Sigmoid colon (tissue), 7 donors: ENCODE measurements around the gene PIK3R1. TPM values are rescaled to one million over a fixed set of nuclear protein-coding genes. Genes with fewer than 3 reads are reported as not detected.

Experiments
- DNase-seq: peaks from one replicate; pipeline ENCODE4 v3.0.0-alpha.2; 2019
- H3K27ac ChIP-seq, 4 donors: fragments of 200-600 bp; sonication (generic); one replicate each; pipeline ENCODE4 v1.5.1; 2016 to 2019; ENCODE audit warnings: mild to moderate bottlenecking in 1 of 4
- H3K27me3 ChIP-seq, 3 donors: fragments of 200-600 bp; sonication (generic); one replicate each; pipeline ENCODE4 v1.5.1; 2019; ENCODE audit warnings: mild to moderate bottlenecking in 1 of 3
- H3K36me3 ChIP-seq, 4 donors: fragments of 200-600 bp; sonication (generic); one replicate each; pipeline ENCODE4 v1.5.1; 2016 to 2019
- H3K4me1 ChIP-seq, 4 donors: fragments of 200-600 bp; sonication (generic); one replicate each; pipeline ENCODE4 v1.5.1; 2017 to 2019
- H3K4me3 ChIP-seq, 4 donors: fragments of 200-600 bp; sonication (generic); one replicate each; pipeline ENCODE4 v1.5.1; 2017 to 2019; ENCODE audit warnings: mild to moderate bottlenecking in 2 of 4, moderate library complexity in 1 of 4
- H3K9me3 ChIP-seq, 4 donors: fragments of 200-600 bp in 3 of 4; sonication (generic) in 3 of 4; one replicate each; pipeline versions ENCODE4 v1.5.1 to v1.6.1; 2013 to 2019
- CTCF ChIP-seq, 4 experiments: fragments of 450-650 bp in 3 of 4; fragments of 200-600 bp in 1 of 4; IDR thresholded peaks; one replicate each; pipeline ENCODE4 v1.5.1; 2016 to 2019; ENCODE audit warnings: antibody characterized with exemption in 4 of 4, mild to moderate bottlenecking in 3 of 4, moderate library complexity in 2 of 4
- EP300 ChIP-seq, 4 donors: sonication (generic); formaldehyde crosslinking; IDR thresholded peaks; one replicate each; pipeline ENCODE4 v1.6.1; 2017; ENCODE audit warnings: antibody characterized with exemption in 4 of 4
- POLR2A ChIP-seq, 2 donors: fragments of 450-650 bp; IDR thresholded peaks; one replicate each; pipeline ENCODE4 v1.6.1; 2016; ENCODE audit warnings: antibody characterized with exemption in 2 of 2, mild to moderate bottlenecking in 2 of 2, moderate library complexity in 2 of 2
- POLR2AphosphoS5 ChIP-seq, 4 donors: sonication (generic); formaldehyde crosslinking; IDR thresholded peaks; one replicate each; pipeline ENCODE4 v1.6.1; 2017; ENCODE audit warnings: antibody characterized with exemption in 4 of 4
- WGBS, 2 donors: extraction: QIAGEN DNeasy Blood & Tissue Kit; methylation state at CpG; one replicate each; pipeline ENCODE4 v1.1.7; 2013; 5-methylcytosine and 5-hydroxymethylcytosine counted together
- intact Hi-C: fragments of 100-400 bp; cut with DNase I; formaldehyde crosslinking; loops from one replicate; pipeline ENCODE4 v1.15.1; 2023
- polyA plus RNA-seq, 3 donors: library from polyadenylated mRNA; stranded (reverse); fragments of 200-250 nt; gene quantifications; one replicate each; pipeline ENCODE4 v1.2.3, GENCODE V29; 2013
- total RNA-seq, 4 donors: library from RNA; depleted of rRNA; stranded (reverse); fragments of >200 nt; gene quantifications; one replicate each; pipeline ENCODE4 v1.1.0, GENCODE V29; 2016
- donor health status: healthy with polysubstance abuse.
- donor health status: Bipolar disorder and iron deficiency.
- donor health status: healthy.

Gene PIK3R1
- total and polyA plus RNA-seq, 7 donors: 9.2 to 227 (median 177) TPM

- TF ChIP-seq POLR2A (IDR thresholded peaks at IDR 0.05): no peak
- TF ChIP-seq POLR2AphosphoS5 (IDR thresholded peaks at IDR 0.05): no peak
- no peak for TF ChIP-seq CTCF (IDR thresholded peaks at IDR 0.05)
- TF ChIP-seq EP300 (IDR thresholded peaks at IDR 0.05): no peak
- peaks cover 0 to 88% (median 68%) of the 10 kb centered on the region in 4 donors for H3K4me1 ChIP-seq
- intact Hi-C loops: loop anchor here (10.0 kb wide), 1 partner anchor 221 kb away; no protein-coding TSS in a partner anchor
Measured at GRCh38 chr5:68245319-68245718, 29.8 kb downstream of the PIK3R1 start.

GRCh38 chr5:68246802-68247201 is 31.2 kb downstream of the PIK3R1 start:
- WGBS, 2 donors: 73 to 79% methylated on average over 3 of the region's 3 CpGs
- H3K4me1 ChIP-seq: peaks cover 0 to 88% (median 69%) of the 10 kb centered on the region in 4 donors
- intact Hi-C loops: loop anchor here (10.0 kb wide), 1 partner anchor 222 kb away; no protein-coding TSS in a partner anchor
- no peaks in the 10 kb centered on the region for H3K36me3 ChIP-seq
- no peaks in the 10 kb centered on the region for H3K9me3 ChIP-seq
- no peak overlapping the region for H3K4me3 ChIP-seq
- H3K27ac ChIP-seq: no peak overlapping the region
- H3K27me3 ChIP-seq: no peaks in the 10 kb centered on the region
- TF ChIP-seq CTCF (IDR thresholded peaks at IDR 0.05) (no peak), POLR2AphosphoS5 (IDR thresholded peaks at IDR 0.05) (no peak), EP300 (IDR thresholded peaks at IDR 0.05) (no peak), POLR2A (IDR thresholded peaks at IDR 0.05) (no peak)
- DNase-seq: no peak

More at GRCh38 chr5:68245319-68245718, 29.8 kb downstream of the PIK3R1 start:
- Histone ChIP-seq H3K9me3 (no peaks in the 10 kb centered on the region), H3K27ac (peak overlapping the region in 1 of 4 donors; percentile 74), H3K27me3 (no peaks in the 10 kb centered on the region), H3K4me3 (no peak overlapping the region), H3K36me3 (no peaks in the 10 kb centered on the region)
- no peak for DNase-seq
- 39 to 72% methylated on average over 3 of the region's 3 CpGs for WGBS, 2 donors

GRCh38 chr5:68247627-68248026 is 32.1 kb downstream of the PIK3R1 start:
- intact Hi-C loops: loop anchor here (10.0 kb wide), 1 partner anchor 223 kb away; no protein-coding TSS in a partner anchor
- no peaks in the 10 kb centered on the region for H3K27me3 ChIP-seq
- H3K4me3 ChIP-seq: no peak overlapping the region
- TF ChIP-seq POLR2AphosphoS5 (IDR thresholded peaks at IDR 0.05): no peak
- TF ChIP-seq EP300 (IDR thresholded peaks at IDR 0.05): no peak
- TF ChIP-seq CTCF (IDR thresholded peaks at IDR 0.05): no peak
- TF ChIP-seq POLR2A (IDR thresholded peaks at IDR 0.05): no peak
- WGBS, 2 donors: 62 to 87% methylated on average over 3 of the region's 3 CpGs
- peak overlapping the region in 1 of 4 donors; percentile 83 for H3K27ac ChIP-seq
- no peaks in the 10 kb centered on the region for H3K36me3 ChIP-seq
- H3K4me1 ChIP-seq: peaks cover 0 to 88% (median 71%) of the 10 kb centered on the region in 4 donors
- H3K9me3 ChIP-seq: no peaks in the 10 kb centered on the region
- no peak for DNase-seq

GRCh38 chr5:68248896-68249295 is 33.3 kb downstream of the PIK3R1 start:
- intact Hi-C loops: loop anchor here (10.0 kb wide), 1 partner anchor 224 kb away; no protein-coding TSS in a partner anchor
- H3K27me3 ChIP-seq: no peaks in the 10 kb centered on the region
- peak overlapping the region in 3 of 4 donors; percentile 67 to 83 (median 80) for H3K27ac ChIP-seq
- no peak for TF ChIP-seq EP300 (IDR thresholded peaks at IDR 0.05)
- no peak for TF ChIP-seq POLR2A (IDR thresholded peaks at IDR 0.05)
- no peak for TF ChIP-seq CTCF (IDR thresholded peaks at IDR 0.05)
- TF ChIP-seq POLR2AphosphoS5 (IDR thresholded peaks at IDR 0.05): no peak
- H3K4me1 ChIP-seq: peaks cover 0 to 89% (median 75%) of the 10 kb centered on the region in 4 donors
- no peaks in the 10 kb centered on the region for H3K36me3 ChIP-seq
- 25 to 78% methylated on average over 2 of the region's 2 CpGs for WGBS, 2 donors
- H3K4me3 ChIP-seq: no peak overlapping the region
- H3K9me3 ChIP-seq: no peaks in the 10 kb centered on the region
- DNase-seq: no peak
